Left ventricle myocardium inferior (tissue), 1 donor: ENCODE measurements around the gene OR5D16. TPM values are rescaled to one million over a fixed set of nuclear protein-coding genes. Genes with fewer than 3 reads are reported as not detected.

ENCODE experiments used
- DNase-seq: peaks from one replicate; pipeline ENCODE4 v3.0.0-alpha.2; 2020
- H3K27ac ChIP-seq: fragments of 200-600 bp; replicated peaks from 2 replicates; pipeline ENCODE4 v1.8.0; 2021
- H3K27me3 ChIP-seq: fragments of 200-600 bp; 2 replicates; pipeline ENCODE4 v1.8.0; 2021; ENCODE audit warnings: low read depth
- H3K36me3 ChIP-seq: fragments of 200-600 bp; 2 replicates; pipeline ENCODE4 v1.8.0; 2021
- H3K4me1 ChIP-seq: fragments of 200-600 bp; 2 replicates; pipeline ENCODE4 v1.8.0; 2021
- H3K4me3 ChIP-seq: fragments of 200-600 bp; 2 replicates; pipeline ENCODE4 v1.8.0; 2021; ENCODE audit warnings: mild to moderate bottlenecking, moderate library complexity
- H3K9me3 ChIP-seq: fragments of 200-600 bp; replicated peaks from 2 replicates; pipeline ENCODE4 v1.8.0; 2021
- CTCF ChIP-seq: fragments of 200-600 bp; IDR thresholded peaks from 2 replicates; pipeline ENCODE4 v1.8.0; 2021; ENCODE audit warnings: antibody characterized with exemption, mild to moderate bottlenecking, borderline replicate concordance
- intact Hi-C: fragments of 100-400 bp; cut with micrococcal nuclease; formaldehyde crosslinking; loops from one replicate; pipeline ENCODE4 v1.11.0; 2022
- total RNA-seq: library from RNA; stranded (reverse); fragmentation: NEBNext Ultra II Directional; extraction: Animal tissue kit (Norgen Biotek cat#: 25700); gene quantifications from one replicate; pipeline ENCODE4 v1.2.1, GENCODE V29; 2021
- donor health status: DM: no; HTN: yes; CAD: no; lungs with severe emphysema.

OR5D16 gene
- total RNA-seq, 1 donor from 2014 or later, result not detected

DNA sequence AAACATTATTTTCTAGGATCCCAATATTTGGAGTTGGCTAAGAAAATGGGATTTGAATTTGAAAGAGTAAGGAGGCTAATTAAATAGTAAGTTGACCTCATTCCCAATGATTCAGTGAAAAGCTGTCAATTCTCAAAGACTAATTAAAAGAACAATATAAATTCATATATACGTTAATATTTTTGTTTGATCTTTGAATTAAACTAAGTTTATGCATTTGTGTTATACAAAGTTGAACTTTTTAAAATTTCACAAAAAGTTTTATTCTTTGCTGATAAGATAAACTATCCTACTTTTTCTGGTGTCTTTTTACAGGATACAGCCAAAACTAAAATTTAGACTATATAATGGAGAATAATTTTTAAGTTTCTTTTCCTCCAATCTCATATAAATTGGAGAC lies 27.5 kb upstream of the OR5D16 start, which contains the start of gene OR5L1:
Gene OR5L1 (plus strand): TSS at position 301 of the 400 bp plus-strand sequence. CDS start 100 bp downstream, outside the sequence.
- no peak for TF ChIP-seq CTCF
- intact Hi-C loops, result no loop called here
- Histone ChIP-seq H3K27me3 (no peaks in the 10 kb centered on the region), H3K27ac (no peak within 1 kb of the TSS), H3K36me3 (no peaks in the 10 kb centered on the region), H3K4me3 (no peak within 1 kb of the TSS), H3K9me3 (peaks cover 20% of the 10 kb centered on the region), H3K4me1 (no peaks in the 10 kb centered on the region)
- no peak for DNase-seq

- Histone ChIP-seq H3K27me3 (no peaks in the 10 kb centered on the region), H3K4me1 (no peaks in the 10 kb centered on the region), H3K36me3 (no peaks in the 10 kb centered on the region), H3K27ac (no peak within 1 kb of the TSS), H3K4me3 (no peak within 1 kb of the TSS), H3K9me3 (peaks cover 4% of the 10 kb centered on the region)
- no peak for DNase-seq
- no peak for TF ChIP-seq CTCF
- intact Hi-C loops, result no loop called here
These were observed 19.2 kb upstream of the OR5D16 start, which contains the start of gene OR5D18 for GRCh38 chr11:55819330-55819729. TSS of gene OR5D18 (plus strand) at chr11:55819630. CDS start at chr11:55819630, 0 bp downstream.

DNA sequence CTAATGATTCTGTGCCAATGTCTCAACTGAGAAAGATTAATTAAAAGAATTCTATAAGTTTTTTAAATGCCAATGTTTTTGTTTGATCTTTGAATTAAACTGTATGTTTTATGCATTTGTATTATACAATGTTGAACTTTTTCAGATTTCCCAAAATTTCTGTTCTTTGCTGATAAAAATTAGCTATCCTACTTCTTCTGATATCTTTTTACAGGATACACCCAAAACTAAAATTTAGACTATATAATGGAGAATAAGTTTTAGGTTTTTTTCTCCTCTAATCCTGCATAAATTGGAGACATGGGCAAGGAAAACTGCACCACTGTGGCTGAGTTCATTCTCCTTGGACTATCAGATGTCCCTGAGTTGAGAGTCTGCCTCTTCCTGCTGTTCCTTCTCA lies 11.6 kb upstream of the OR5D16 start, which contains the start of gene OR5L2:
Gene OR5L2 (plus strand): TSS at position 301 of the 400 bp plus-strand sequence. CDS start 0 bp downstream, at position 301.
- no peak for TF ChIP-seq CTCF
- H3K27ac ChIP-seq, result no peak within 1 kb of the TSS
- H3K9me3 ChIP-seq, result no peaks in the 10 kb centered on the region
- no peaks in the 10 kb centered on the region for H3K36me3 ChIP-seq
- no peak for DNase-seq
- H3K4me3 ChIP-seq, result no peak within 1 kb of the TSS
- no peaks in the 10 kb centered on the region for H3K27me3 ChIP-seq
- H3K4me1 ChIP-seq, result no peaks in the 10 kb centered on the region
- intact Hi-C loops, result no loop called here

DNA sequence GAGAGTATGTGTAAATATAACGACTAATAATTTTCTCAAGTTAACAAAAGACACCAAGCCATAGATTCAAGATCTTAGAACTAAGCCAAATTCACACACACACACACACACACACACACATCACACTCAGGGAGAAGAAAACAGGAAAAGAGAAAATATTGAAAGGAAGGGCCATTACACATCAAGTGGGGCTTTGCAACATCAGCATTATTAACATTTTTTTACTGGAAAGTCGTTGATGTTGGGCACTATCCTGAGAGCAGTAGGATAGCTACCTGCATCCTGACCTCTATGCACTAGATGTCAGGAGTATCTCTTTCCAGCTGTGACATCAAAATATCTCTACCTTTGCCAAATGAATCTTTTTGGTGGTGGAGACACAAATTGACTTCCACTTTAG lies 8.9 kb downstream of the OR5D16 start:
- intact Hi-C loops, result no loop called here
- H3K36me3 ChIP-seq, result no peaks in the 10 kb centered on the region
- H3K27me3 ChIP-seq, result no peaks in the 10 kb centered on the region
- no peak for DNase-seq
- H3K9me3 ChIP-seq, result peaks cover 6% of the 10 kb centered on the region
- TF ChIP-seq CTCF, result no peak
- no peak overlapping the region for H3K4me3 ChIP-seq
- no peak overlapping the region for H3K27ac ChIP-seq
- H3K4me1 ChIP-seq, result no peaks in the 10 kb centered on the region

GRCh38 chr11:55849037-55849436 lies 10.5 kb downstream of the OR5D16 start:
- no peak for DNase-seq
- no peaks in the 10 kb centered on the region for H3K36me3 ChIP-seq
- no peaks in the 10 kb centered on the region for H3K27me3 ChIP-seq
- no peaks in the 10 kb centered on the region for H3K4me1 ChIP-seq
- TF ChIP-seq CTCF, result no peak
- no peak overlapping the region for H3K4me3 ChIP-seq
- H3K27ac ChIP-seq, result no peak overlapping the region
- H3K9me3 ChIP-seq, result no peaks in the 10 kb centered on the region
- intact Hi-C loops, result no loop called here
